ENCODE measurements around the gene TNXB. TPM values are rescaled to one million over a fixed set of nuclear protein-coding genes. Genes with fewer than 3 reads are reported as not detected.

Gene TNXB
- total and polyA plus RNA-seq, 2 donors (not counting 1 experiment from before 2014, with no cell fraction given): 8.1 to 63.9 TPM

DNA sequence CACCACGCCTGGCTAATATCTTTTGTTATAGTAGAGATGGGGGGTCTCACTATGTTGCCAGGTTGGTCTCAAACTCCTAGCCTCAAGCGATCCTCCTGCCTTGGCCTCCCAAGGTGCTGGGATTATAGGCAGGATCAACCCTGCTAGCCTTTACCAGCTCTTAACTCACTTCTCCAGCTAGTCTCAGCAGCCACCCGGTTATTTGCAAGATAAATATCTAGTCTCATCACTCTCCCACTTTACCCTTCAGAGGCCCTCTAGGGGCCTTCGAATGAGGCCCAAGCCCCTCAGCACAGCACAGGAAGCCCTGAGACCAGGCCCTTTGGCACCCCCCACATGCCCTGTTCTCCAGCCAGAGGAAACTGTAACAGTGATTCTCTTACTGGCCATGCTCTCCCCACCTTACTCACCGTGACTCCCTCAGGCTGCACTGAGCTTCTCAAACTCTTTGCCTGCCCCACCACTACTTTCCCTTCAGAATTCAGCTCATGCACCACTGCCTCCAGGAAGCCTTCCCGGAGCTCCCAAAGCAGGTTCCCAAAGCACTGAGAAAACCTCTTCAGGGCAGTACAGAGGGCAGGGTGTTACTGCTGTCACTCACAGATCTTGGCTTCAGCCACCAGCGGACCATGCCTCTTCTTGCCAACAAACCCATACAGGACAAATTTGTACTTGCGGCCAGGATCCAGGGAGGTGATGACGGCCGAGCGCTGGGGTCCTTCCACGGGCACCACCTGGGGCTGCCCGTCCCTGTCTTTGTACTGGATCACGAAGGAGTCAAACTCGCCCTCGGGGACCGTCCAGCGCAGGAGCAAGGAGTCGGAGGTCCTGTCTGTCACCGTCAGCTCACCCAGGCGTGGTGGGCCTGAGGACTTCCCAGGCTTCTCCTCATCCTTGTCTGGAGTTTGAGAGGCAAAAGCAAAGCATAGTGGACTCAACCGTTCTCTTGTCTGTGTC lies 25.0 kb downstream of the TNXB start:
- no peaks in the 10 kb centered on the region for H4K20me1 ChIP-seq (ENCODE audit: control insufficient read depth, extremely low read depth, insufficient read depth, low read length)
- no peak overlapping the region for H3K9ac ChIP-seq (ENCODE audit: insufficient read depth, low read length)
- H3K4me1 ChIP-seq (ENCODE audit: control insufficient read depth, extremely low read depth, insufficient read depth, low read length): peaks cover 41% of the 10 kb centered on the region
- H3K9me3 ChIP-seq (ENCODE audit: control insufficient read depth, insufficient read depth, low read depth, low read length): no peaks in the 10 kb centered on the region
- H3K79me2 ChIP-seq (ENCODE audit: control insufficient read depth, insufficient read depth, low read length): no peaks in the 10 kb centered on the region
- no peak for TF ChIP-seq EZH2 (IDR thresholded peaks at IDR 0.05; ENCODE audit: low read length, missing control alignments)
- TF ChIP-seq, protein P1, sequence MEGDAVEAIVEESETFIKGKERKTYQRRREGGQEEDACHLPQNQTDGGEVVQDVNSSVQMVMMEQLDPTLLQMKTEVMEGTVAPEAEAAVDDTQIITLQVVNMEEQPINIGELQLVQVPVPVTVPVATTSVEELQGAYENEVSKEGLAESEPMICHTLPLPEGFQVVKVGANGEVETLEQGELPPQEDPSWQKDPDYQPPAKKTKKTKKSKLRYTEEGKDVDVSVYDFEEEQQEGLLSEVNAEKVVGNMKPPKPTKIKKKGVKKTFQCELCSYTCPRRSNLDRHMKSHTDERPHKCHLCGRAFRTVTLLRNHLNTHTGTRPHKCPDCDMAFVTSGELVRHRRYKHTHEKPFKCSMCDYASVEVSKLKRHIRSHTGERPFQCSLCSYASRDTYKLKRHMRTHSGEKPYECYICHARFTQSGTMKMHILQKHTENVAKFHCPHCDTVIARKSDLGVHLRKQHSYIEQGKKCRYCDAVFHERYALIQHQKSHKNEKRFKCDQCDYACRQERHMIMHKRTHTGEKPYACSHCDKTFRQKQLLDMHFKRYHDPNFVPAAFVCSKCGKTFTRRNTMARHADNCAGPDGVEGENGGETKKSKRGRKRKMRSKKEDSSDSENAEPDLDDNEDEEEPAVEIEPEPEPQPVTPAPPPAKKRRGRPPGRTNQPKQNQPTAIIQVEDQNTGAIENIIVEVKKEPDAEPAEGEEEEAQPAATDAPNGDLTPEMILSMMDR (conservative IDR thresholded peaks at IDR 0.05 in 1 of 2, IDR thresholded peaks at IDR 0.05 in 1 of 2; ENCODE audit: low read depth in 1 of 2, low read length in 2 of 2): no peak
- H3K4me2 ChIP-seq (ENCODE audit: extremely low read depth, insufficient read depth, low read length): no peak overlapping the region
- H3K27ac ChIP-seq (ENCODE audit: insufficient read depth, low read length): peak overlapping the region; percentile 76
- H3K4me3 ChIP-seq (replicated peaks in 1 of 4; ENCODE audit: control extremely low read depth in 1 of 4, insufficient read depth in 1 of 4, low read depth in 3 of 4, low read length in 4 of 4): no peak overlapping the region
- peaks cover 7% of the 10 kb centered on the region for H3K27me3 ChIP-seq (ENCODE audit: control insufficient read depth, insufficient read depth, low read length)
- no peak for DNase-seq (ENCODE audit: low read depth in 2 of 2)
- no peaks in the 10 kb centered on the region for H3K36me3 ChIP-seq (ENCODE audit: control insufficient read depth, insufficient read depth, low read length)
- H2AFZ ChIP-seq (ENCODE audit: low read length): no peak overlapping the region

DNA sequence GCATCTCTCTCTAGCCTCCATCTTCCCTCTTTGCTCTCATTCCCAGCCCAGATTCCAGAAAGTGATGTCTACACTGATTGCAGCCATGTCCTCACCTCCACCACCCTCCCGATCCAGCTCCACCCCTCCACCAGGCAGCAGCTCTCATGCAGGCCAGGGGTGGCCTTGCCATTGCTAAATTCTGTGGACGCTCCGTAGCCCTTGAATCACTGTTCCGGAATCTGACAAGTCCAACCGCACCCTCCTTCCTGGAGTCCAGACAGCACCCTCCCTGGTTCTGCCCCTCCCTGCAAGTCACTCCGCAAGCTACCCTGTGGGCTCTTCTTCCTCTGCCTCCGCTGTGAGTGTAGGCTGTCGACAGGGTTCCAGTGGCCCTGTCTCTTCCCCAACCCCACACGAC lies 26.2 kb downstream of the TNXB start:
- peaks cover 39% of the 10 kb centered on the region for H3K4me1 ChIP-seq (ENCODE audit: control insufficient read depth, extremely low read depth, insufficient read depth, low read length)
- H3K4me2 ChIP-seq (ENCODE audit: extremely low read depth, insufficient read depth, low read length): peak overlapping the region; percentile 69
- peak; percentile 76 to 84 for DNase-seq (ENCODE audit: low read depth in 2 of 2)
- no peaks in the 10 kb centered on the region for H3K36me3 ChIP-seq (ENCODE audit: control insufficient read depth, insufficient read depth, low read length)
- H3K9ac ChIP-seq (ENCODE audit: insufficient read depth, low read length): no peak overlapping the region
- H3K9me3 ChIP-seq (ENCODE audit: control insufficient read depth, insufficient read depth, low read depth, low read length): no peaks in the 10 kb centered on the region
- no peaks in the 10 kb centered on the region for H4K20me1 ChIP-seq (ENCODE audit: control insufficient read depth, extremely low read depth, insufficient read depth, low read length)
- H3K4me3 ChIP-seq (replicated peaks in 1 of 4; ENCODE audit: control extremely low read depth in 1 of 4, insufficient read depth in 1 of 4, low read depth in 3 of 4, low read length in 4 of 4): no peak overlapping the region
- peak overlapping the region; percentile 89 for H3K27ac ChIP-seq (ENCODE audit: insufficient read depth, low read length)
- no peak overlapping the region for H2AFZ ChIP-seq (ENCODE audit: low read length)
- no peaks in the 10 kb centered on the region for H3K79me2 ChIP-seq (ENCODE audit: control insufficient read depth, insufficient read depth, low read length)
- TF ChIP-seq, protein P1 (conservative IDR thresholded peaks at IDR 0.05 in 1 of 2, IDR thresholded peaks at IDR 0.05 in 1 of 2; ENCODE audit: low read depth in 1 of 2, low read length in 2 of 2): no peak
- H3K27me3 ChIP-seq (ENCODE audit: control insufficient read depth, insufficient read depth, low read length): no peaks in the 10 kb centered on the region

DNA sequence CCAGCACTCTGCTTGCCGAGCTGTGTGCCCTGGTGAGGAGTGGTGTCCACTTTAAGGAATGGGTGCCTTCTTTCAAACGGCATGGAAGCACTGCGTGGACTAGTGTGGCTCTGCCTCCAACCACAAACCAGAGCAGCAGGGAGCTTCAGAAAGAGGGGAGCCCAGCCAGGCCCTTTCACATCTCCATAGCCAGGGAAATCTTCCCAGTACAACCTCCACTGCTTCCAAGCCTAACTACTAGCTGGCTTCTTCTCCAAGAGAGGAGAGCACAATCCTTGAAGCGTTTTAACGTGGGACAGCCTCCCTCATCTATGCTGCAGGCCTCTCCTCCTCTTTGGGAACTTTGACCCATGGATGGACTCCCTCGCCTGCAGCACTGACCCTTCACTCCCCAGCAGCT lies 26.7 kb downstream of the TNXB start:
- peak overlapping the region; percentile 89 for H3K27ac ChIP-seq (ENCODE audit: insufficient read depth, low read length)
- no peak overlapping the region for H3K4me3 ChIP-seq (replicated peaks in 1 of 4; ENCODE audit: control extremely low read depth in 1 of 4, insufficient read depth in 1 of 4, low read depth in 3 of 4, low read length in 4 of 4)
- no peaks in the 10 kb centered on the region for H4K20me1 ChIP-seq (ENCODE audit: control insufficient read depth, extremely low read depth, insufficient read depth, low read length)
- no peaks in the 10 kb centered on the region for H3K9me3 ChIP-seq (ENCODE audit: control insufficient read depth, insufficient read depth, low read depth, low read length)
- no peak overlapping the region for H2AFZ ChIP-seq (ENCODE audit: low read length)
- H3K36me3 ChIP-seq (ENCODE audit: control insufficient read depth, insufficient read depth, low read length): no peaks in the 10 kb centered on the region
- no peak for DNase-seq (ENCODE audit: low read depth in 2 of 2)
- peaks cover 39% of the 10 kb centered on the region for H3K4me1 ChIP-seq (ENCODE audit: control insufficient read depth, extremely low read depth, insufficient read depth, low read length)
- no peaks in the 10 kb centered on the region for H3K27me3 ChIP-seq (ENCODE audit: control insufficient read depth, insufficient read depth, low read length)
- H3K79me2 ChIP-seq (ENCODE audit: control insufficient read depth, insufficient read depth, low read length): no peaks in the 10 kb centered on the region
- TF ChIP-seq, protein P1 (conservative IDR thresholded peaks at IDR 0.05 in 1 of 2, IDR thresholded peaks at IDR 0.05 in 1 of 2; ENCODE audit: low read depth in 1 of 2, low read length in 2 of 2): no peak
- no peak for TF ChIP-seq EZH2 (IDR thresholded peaks at IDR 0.05; ENCODE audit: low read length, missing control alignments)
- no peak overlapping the region for H3K9ac ChIP-seq (ENCODE audit: insufficient read depth, low read length)
- H3K4me2 ChIP-seq (ENCODE audit: extremely low read depth, insufficient read depth, low read length): peak overlapping the region; percentile 69
